ENCODE results near the gene SRGAP3. TPM values are rescaled to one million over a fixed set of nuclear protein-coding genes. Genes with fewer than 3 reads are reported as not detected.

The SRGAP3 gene
- total RNA-seq, 4 donors from 2014 or later: 13.1 to 84.9 (median 27.4) TPM

DNA sequence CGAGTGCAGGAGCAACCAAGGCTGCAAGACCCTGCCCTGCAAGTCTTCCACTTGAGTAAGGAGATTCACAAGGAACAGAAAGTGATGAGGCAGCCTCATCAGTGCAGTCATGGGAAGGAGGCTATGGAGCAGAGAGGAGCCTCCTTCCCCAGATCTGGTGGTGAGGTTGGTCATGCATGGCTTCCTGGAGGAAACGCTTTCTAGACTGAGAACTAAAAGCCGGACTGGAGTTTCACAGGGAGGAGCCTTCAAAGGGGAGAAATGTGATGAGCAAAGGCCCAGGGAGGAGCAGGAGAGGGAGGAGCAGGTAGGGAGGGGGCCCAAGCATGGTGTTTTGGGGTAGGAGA is 139.9 kb downstream of the SRGAP3 start:
- no peak overlapping the region for H3K4me3 ChIP-seq
- no peaks in the 10 kb centered on the region for H3K27me3 ChIP-seq
- peaks cover 16% of the 10 kb centered on the region for H3K4me1 ChIP-seq
- WGBS: 86% methylated on average over 2 of the region's 3 CpGs
- no peak overlapping the region for H3K27ac ChIP-seq
- peaks cover 1% of the 10 kb centered on the region for H3K36me3 ChIP-seq
- no peaks in the 10 kb centered on the region for H3K9me3 ChIP-seq
- TF ChIP-seq EP300 (IDR thresholded peaks at IDR 0.05) (no peak), POLR2AphosphoS5 (IDR thresholded peaks at IDR 0.05) (no peak), POLR2A (IDR thresholded peaks at IDR 0.05) (no peak)
- TF ChIP-seq, protein P1, sequence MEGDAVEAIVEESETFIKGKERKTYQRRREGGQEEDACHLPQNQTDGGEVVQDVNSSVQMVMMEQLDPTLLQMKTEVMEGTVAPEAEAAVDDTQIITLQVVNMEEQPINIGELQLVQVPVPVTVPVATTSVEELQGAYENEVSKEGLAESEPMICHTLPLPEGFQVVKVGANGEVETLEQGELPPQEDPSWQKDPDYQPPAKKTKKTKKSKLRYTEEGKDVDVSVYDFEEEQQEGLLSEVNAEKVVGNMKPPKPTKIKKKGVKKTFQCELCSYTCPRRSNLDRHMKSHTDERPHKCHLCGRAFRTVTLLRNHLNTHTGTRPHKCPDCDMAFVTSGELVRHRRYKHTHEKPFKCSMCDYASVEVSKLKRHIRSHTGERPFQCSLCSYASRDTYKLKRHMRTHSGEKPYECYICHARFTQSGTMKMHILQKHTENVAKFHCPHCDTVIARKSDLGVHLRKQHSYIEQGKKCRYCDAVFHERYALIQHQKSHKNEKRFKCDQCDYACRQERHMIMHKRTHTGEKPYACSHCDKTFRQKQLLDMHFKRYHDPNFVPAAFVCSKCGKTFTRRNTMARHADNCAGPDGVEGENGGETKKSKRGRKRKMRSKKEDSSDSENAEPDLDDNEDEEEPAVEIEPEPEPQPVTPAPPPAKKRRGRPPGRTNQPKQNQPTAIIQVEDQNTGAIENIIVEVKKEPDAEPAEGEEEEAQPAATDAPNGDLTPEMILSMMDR (IDR thresholded peaks at IDR 0.05): no peak
- DNase-seq (ENCODE audit: low spot score in 2 of 2): no peak

- Histone ChIP-seq H3K4me3 (no peak overlapping the region), H3K27me3 (no peaks in the 10 kb centered on the region), H3K9me3 (no peaks in the 10 kb centered on the region), H3K4me1 (peaks cover 16% of the 10 kb centered on the region), H3K36me3 (peaks cover 5% of the 10 kb centered on the region), H3K27ac (no peak overlapping the region)
- TF ChIP-seq, protein P1 (IDR thresholded peaks at IDR 0.05): no peak
- TF ChIP-seq POLR2A (IDR thresholded peaks at IDR 0.05) (no peak), EP300 (IDR thresholded peaks at IDR 0.05) (no peak), POLR2AphosphoS5 (IDR thresholded peaks at IDR 0.05) (no peak)
- WGBS: 83% methylated on average over 8 of the region's 8 CpGs
- no peak for DNase-seq (ENCODE audit: low spot score in 2 of 2)
These were observed 140.4 kb downstream of the SRGAP3 start for GRCh38 chr3:9108876-9109567.

GRCh38 chr3:9107738-9108137 is 141.7 kb downstream of the SRGAP3 start:
- peaks cover 16% of the 10 kb centered on the region for H3K4me1 ChIP-seq
- no peaks in the 10 kb centered on the region for H3K27me3 ChIP-seq
- H3K9me3 ChIP-seq: no peaks in the 10 kb centered on the region
- no peak for DNase-seq (ENCODE audit: low spot score in 2 of 2)
- TF ChIP-seq EP300 (IDR thresholded peaks at IDR 0.05) (no peak), POLR2AphosphoS5 (IDR thresholded peaks at IDR 0.05) (no peak), POLR2A (IDR thresholded peaks at IDR 0.05) (no peak)
- TF ChIP-seq, protein P1 (IDR thresholded peaks at IDR 0.05): no peak
- H3K27ac ChIP-seq: no peak overlapping the region
- H3K4me3 ChIP-seq: no peak overlapping the region
- H3K36me3 ChIP-seq: peaks cover 10% of the 10 kb centered on the region
- WGBS: 92% methylated on average over 1 of the region's 1 CpG

- no peak overlapping the region for H3K27ac ChIP-seq
- H3K27me3 ChIP-seq: no peaks in the 10 kb centered on the region
- peaks cover 10% of the 10 kb centered on the region for H3K36me3 ChIP-seq
- TF ChIP-seq POLR2A (IDR thresholded peaks at IDR 0.05) (no peak), POLR2AphosphoS5 (IDR thresholded peaks at IDR 0.05) (no peak), EP300 (IDR thresholded peaks at IDR 0.05) (no peak)
- TF ChIP-seq, protein P1 (IDR thresholded peaks at IDR 0.05): no peak
- 78% methylated on average over 1 of the region's 1 CpG for WGBS
- no peaks in the 10 kb centered on the region for H3K4me1 ChIP-seq
- no peak overlapping the region for H3K4me3 ChIP-seq
- no peak for DNase-seq (ENCODE audit: low spot score in 2 of 2)
- H3K9me3 ChIP-seq: no peaks in the 10 kb centered on the region
These were observed 144.0 kb downstream of the SRGAP3 start for GRCh38 chr3:9105421-9105820.

- peaks cover 10% of the 10 kb centered on the region for H3K36me3 ChIP-seq
- no peaks in the 10 kb centered on the region for H3K9me3 ChIP-seq
- H3K4me3 ChIP-seq: no peak overlapping the region
- DNase-seq (ENCODE audit: low spot score in 2 of 2): no peak
- no peaks in the 10 kb centered on the region for H3K4me1 ChIP-seq
- H3K27ac ChIP-seq: no peak overlapping the region
- no peaks in the 10 kb centered on the region for H3K27me3 ChIP-seq
- no peak for TF ChIP-seq POLR2AphosphoS5 (IDR thresholded peaks at IDR 0.05)
- TF ChIP-seq POLR2A (IDR thresholded peaks at IDR 0.05): no peak
- TF ChIP-seq, protein P1 (IDR thresholded peaks at IDR 0.05): no peak
- no peak for TF ChIP-seq EP300 (IDR thresholded peaks at IDR 0.05)
- WGBS: 96% methylated on average over 4 of the region's 4 CpGs
These were observed 145.3 kb downstream of the SRGAP3 start for GRCh38 chr3:9104121-9104520.
